Stimulated activated CD8-positive, alpha-beta memory T cell treated with anti-CD3 and anti-CD28 coated beads, Interleukin-15, amount 100 ng/mL, for 4 hours (primary cell): ENCODE results near the gene NVL.
"Not testable (repeated sequence)": the region's sequence is repeated elsewhere in the genome, so short reads cannot be mapped to it uniquely, and the experiment has no call there.

Source experiments
- DNase-seq, 2 donors: peaks; one replicate each; pipeline ENCODE4 v3.0.0-alpha.2; 2020; ENCODE audit warnings: low read depth in 2 of 2

Gene NVL

DNA sequence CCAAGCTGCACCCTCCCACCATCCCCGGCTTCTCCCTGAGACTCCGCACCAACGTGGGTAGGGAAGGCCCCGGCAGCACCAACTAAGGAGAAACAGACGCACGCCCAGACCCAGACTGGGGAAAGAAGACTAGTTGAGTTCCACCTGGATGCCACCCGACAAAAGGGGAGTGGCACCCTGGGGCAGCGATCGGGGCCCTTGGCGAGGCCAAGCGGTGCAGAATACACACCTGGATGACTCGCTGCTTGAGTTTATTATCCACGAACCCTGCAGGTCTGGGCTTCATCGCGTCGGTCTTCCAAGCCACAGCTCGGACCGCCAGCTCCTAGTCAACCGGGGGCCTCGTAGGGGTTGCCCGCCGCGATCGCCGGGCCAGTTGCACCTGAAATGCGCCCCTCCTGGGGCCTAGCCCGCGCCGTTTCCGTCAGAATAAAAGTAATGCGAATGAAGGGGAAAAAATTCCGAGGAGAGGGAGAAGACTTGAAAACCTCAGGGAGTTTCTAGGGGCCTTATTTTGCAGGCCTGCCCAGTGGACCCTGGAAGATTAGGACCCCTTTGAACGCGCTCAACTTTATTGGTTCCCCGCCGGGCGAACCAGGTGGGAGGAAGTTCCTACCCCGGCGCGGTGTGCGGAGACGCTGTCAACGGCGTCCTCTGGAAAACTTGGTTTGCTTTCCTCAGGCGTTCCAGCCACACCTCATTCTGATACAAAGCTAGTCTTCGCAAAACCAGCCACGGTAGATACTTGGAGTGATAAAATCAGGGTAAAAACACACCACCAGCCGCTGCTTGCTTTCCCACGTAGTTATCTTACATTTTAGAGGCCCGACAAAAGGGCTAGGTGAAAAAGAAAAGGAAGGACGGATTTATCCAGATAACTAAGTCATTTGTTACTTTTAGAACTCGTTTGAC is at the start of gene NVL:
Gene NVL (minus strand): TSS at position 331 of the 912 bp plus-strand sequence. CDS start 45 bp downstream, at position 286.
- DNase-seq, result peak; percentile 55 to 61

DNA sequence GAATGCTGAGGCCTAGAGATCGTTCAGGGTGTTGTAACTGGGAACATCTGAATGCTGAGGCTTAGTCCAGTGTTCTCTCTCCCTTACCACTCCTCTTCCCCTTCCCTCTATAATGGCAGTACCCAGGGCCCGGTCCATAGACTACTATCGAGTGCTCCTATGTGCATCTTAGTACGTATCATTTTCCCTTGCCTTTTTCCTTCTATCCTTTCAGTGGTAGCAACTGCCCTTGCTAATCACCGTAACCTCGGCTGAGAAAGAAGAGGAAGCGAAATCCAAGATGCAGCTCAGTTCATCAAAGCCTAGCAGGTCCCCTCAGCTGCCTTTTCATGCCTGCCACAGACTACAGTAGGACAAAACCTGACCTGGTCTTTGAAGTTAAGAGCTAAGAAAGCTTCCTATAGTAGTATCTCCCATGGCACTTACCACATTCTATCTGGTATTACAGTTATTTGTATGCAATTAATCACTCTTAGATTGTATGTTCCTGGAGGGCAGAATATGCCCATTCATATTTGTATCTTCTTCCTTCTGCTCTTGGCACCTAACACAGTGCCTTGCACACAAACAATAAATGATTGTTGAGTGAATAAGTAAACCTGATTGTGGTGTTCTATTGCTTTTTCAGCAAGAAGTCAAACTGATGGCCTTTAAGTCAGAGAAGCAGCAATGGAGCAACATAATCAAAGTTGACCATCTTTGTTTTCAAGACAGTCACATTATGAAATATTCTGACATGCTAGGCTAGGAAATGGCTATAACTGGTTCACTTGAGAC is 49.1 kb upstream of the NVL start:
- no peak for DNase-seq

DNA sequence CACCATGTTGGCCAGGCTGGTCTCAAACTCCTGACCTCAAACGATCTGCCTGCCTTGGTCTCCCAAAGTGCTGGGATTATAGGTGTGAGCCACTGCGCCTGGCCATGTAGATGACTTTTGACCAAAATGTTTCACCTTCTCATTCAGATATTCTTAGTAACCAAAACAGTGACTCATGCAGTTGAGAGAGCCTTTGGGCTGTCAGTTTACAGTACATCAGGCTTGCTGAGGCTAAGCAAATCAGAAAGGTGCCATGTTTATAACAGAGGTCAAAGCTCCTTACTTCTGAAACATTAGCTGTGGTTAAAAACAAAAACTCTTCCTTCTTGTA is 47.7 kb upstream of the NVL start:
- no peak for DNase-seq

DNA sequence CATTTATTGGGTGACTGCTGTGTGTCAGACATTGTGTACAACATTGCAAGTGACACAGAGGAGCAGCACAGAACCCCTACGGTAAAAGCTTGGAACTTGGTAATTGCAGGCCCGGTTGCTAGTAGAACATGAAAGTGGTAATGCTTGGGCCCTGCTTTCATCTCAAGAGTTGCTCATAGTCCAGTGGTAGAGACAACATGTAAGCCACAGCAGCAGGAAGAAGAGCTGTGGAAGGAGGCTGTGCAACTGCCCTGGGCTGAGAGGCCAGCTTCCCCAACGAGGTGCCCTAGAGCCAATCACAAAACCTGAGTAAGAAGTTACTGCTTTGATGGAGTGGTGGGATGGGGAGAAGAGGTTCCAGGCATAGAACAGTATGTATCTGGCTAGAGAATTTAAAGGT is 45.1 kb upstream of the NVL start:
- DNase-seq, result no peak

DNA sequence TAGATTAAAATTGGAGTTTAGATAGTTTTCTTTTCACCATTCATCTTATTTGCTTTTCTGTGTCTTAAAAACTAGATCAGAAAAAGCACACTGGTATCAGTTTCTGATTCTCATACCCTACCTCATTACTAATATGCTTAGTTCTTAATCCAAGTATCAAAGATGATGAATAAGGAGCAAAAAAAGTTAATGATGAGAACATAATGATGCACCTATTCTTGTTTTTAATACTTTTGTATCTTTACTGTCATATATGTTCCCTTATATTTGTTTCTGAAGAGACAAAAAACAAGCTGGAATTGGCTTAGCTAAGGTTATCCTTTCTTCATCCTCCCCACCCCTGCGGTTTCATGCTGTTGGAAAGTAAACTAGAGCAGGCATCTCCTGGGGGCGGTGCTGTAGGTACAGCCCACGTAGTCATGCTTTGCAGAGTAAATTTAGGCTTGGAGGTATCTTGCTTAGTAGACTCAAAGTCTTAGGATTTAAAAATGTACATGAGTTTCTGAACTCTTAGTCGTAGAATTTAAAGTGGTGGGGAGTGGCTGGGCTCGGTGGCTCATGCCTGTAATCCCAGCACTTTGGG is 43.1 kb upstream of the NVL start:
- DNase-seq, result no peak

DNA sequence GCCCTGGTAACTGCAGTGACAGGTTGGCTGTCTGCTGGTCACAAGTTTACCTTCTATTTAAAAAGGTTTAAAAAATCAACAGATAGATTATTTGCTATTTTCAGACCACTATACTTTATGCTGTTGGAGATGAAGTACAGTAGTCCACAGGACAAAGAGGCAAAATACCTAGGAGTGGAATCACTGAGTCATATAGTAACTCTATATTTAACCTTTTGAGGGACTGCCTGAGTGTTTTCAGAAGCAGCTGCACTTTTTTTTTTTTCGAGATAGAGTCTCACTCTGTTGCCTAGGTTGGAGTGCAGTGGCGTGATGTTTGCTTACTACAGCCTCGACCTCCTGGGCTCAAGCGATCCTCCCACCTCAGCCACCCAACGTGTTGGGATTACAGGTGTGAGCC is 38.4 kb upstream of the NVL start:
- DNase-seq, result no peak

DNA sequence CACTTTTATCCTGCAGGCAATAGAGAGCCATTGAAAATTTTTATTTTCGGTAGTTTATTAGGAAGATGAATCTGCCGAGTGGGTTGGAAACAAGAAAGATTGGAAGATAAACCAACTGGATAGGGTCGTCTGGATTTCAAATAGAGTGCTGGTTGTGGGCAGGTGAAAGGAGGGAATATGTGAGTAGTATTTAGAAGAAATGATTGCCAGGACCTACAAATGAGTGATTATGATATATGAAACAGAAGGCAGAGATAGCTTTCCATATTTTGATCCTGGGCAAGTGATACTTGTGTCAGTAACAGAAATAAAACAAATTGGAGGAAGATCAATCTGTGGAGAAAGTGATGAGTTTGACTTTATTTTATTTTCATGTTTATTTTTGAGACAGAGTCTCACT is 29.2 kb upstream of the NVL start:
- no peak for DNase-seq

DNA sequence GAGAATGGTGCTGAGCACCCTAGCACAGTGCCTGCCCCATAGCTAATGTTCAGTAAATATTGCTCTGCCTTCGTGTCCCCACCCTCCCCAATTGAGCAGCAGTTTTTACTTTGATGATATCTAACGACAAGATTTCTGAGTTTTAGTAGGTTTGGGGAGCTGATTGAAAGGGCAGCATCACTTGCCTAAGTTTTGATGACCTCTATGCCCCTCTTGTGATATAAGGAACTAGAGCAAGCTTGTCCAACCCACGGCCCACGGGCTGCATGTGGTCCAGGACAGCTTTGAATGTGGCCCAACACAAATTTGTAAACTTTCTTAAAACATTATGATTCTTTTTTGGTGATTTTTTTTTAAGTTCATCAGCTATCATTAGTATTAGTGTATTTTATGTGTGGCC is 28.3 kb upstream of the NVL start:
- no peak for DNase-seq

DNA sequence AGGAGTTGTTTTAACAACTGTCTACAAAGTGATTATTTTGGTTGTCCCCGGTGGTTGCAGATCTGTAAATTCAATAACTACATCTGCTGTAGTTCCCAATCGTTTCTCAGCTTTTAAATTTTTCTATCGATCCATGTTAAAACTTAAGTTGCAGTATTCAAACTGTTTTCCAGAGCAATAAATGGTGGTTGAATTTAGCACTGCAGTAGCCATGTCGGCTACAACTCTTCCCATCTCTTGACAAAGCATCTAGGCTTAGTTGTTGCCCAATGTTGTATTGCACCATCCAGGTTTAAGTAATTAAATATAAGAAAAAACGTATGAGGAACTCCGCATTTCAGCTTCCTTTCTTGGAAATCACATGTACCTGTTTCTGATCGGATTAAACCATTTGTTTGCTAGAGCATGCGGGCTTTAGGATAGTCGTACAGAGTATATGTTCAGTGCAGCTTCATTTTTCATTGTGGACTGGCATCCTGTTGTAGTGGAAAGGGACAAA is 27.7 kb upstream of the NVL start:
- DNase-seq, result no peak

DNA sequence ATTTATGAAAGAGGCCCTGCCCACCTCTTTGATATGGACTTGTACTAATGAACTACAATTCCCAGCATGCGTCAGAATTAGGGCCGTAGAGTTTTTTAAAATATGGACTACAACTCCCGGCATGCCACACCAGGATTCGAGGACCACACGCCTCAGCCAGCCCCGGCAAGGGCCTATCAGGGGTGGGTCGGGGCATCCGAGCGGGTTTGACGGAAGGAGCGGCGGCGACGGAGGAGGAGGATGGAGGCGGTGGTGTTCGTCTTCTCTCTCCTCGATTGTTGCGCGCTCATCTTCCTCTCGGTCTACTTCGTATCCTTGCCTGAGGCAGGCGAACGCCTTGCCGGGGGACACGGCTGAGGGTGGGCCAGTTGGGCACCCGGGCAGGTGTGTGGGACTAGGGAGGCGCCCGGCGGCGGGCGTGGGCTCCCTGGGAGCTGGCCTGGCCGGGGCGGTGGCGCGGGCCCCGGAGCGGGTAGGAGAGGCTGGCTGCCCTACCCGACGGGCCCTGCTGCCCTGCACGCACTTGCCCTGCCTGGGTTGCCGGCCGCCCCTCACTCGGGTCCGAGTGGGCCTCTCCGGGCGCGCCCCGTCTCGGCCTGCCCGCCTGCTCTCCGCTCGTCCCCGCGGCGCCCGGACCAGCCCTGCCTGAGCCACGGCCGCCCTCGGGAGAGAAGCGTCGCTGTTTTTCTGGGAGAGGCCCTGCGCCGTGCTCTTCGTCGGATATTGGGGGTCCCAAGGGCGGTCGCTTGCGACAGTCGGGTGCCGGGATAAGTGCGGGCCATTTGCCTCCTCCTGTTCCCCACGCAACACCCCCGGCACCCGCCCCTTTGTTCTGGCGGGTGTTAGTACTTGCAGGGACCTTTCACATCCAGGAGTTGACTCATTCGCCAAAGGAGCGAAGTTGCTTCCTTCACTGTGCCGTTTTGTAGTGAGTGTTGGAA is 27.0 kb upstream of the NVL start, which contains the start of gene CNIH4:
Gene CNIH4 (plus strand): TSS at position 195 of the 941 bp plus-strand sequence. CDS start 46 bp downstream, at position 241.
- peak; percentile 77 to 83 for DNase-seq

DNA sequence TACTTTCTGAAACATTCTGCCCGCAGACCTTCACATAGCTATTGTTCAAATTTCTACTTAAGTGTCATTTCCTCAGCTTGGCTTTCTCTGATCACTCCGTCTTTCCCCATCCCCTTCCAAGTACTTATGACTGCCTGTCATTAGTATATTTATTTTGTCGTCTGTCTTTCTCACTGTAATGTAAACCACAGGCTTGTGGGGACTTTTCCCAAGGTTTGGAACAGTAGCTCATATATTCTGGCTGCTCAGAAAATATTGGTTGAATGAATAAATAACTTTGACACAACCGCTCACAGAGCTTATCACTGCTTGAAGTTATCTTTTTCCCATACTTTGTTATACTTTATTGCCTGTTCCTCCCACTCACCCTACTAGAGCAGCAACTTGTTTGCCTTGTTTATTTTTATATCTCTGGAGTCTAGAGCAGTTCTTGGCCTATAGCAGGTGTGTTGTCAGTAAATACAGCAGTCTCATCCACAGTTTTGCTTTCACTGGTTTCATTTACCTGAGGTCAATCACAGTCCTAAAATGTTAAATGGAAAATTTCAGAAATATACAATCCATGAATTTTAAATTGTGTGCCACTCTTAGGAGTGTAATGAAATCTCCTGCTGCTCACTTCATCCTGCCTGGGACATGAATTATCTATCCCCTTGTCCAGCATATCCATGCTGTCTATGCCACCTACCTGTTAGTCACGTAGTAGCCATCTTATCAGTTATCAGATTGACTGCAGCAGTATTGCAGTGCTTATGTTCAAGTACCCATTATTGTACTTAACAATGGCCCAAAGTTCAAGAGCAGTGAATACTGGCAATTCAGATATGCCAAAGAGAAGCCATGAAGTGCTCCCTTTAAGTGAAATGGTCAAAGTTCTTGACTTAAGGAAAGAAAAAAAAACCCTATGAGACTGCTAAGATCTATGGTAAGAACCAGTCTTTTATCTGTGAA is 24.3 kb upstream of the NVL start:
- DNase-seq, result no peak

DNA sequence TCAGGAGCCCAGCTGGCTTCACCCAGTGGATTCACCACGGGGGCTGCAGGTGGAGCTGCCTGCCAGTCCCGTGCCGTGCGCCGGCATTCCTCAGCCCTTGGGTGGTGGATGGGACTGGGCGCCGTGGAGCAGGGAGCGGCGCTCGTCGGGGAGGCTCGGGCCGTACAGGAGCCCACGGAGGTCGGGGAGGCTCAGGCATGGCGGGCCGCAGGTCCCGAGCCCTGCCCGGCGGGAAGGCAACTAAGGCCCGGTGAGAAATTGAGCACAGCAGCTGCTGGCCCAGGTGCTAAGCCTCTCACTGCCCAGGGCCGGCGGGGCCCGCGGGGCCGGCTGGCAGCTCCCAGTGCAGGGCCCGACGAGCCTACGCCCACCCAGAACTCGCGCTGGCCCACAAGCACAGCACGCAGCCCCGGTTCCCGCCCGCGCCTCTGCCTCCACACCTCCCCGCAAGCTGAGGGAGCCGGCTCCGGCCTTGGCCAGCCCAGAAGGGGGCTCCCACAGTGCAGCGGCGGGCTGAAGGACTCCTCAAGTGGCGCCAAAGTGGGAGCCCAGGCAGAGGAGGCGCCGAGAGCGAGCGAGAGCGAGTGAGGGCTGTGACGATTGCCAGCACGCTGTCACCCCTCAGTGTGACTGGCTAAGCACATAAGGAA is 22.6 kb upstream of the NVL start:
- not testable (repeated sequence) for DNase-seq

DNA sequence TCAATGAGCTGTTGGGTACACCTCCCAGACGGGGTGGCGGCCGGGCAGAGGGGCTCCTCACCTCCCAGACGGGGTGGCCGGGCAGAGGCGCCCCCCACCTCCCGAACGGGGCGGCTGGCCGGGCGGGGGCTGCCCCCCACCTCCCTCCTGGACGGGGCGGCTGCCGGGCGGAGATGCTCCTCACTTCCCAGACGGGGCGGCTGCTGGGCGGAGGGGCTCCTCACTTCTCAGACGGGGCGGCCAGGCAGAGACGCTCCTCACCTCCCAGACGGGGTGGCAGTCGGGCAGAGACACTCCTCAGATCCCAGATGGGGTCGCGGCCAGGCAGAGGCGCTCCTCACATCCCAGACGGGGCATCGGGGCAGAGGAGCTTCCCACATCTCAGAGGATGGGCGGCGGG is 19.7 kb upstream of the NVL start:
- DNase-seq, result not testable (repeated sequence)

DNA sequence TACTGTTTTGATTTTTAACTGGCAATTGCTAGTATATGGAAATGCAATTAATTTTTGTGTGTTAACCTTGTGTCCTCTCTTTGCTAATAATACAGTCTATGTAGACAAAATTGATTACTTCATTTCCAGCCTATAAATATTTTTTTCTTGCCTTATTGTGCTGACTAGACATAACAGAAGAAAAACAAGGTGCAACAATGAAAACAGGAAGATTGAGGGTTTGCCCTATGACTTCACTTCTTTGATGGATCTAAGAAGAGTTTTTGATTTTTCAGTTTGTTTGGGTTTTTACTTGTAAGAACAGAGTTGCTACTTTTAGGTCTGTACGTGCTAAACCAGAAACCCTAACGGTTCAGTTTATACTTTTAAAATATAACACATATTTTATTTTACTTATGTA is 18.2 kb upstream of the NVL start:
- DNase-seq, result no peak

DNA sequence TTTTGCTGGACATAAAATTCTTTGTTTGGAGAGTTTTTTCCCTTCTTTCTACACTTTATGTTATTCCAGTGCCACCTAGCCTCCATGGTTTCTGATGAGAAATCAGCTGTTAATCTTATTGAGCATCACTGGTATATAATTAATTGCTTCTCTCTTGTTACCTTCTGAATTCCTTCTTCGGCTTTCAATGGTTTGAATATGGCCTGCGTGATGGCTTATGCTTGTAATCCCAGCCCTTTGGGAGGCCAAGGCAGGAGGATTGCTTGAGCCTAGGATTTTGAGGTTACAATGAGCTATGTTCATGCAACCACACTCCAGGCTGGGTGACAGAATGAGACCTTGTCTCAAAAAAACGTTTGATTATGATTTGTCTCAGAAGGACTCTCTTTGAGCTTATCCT is 13.7 kb upstream of the NVL start:
- no peak for DNase-seq

DNA sequence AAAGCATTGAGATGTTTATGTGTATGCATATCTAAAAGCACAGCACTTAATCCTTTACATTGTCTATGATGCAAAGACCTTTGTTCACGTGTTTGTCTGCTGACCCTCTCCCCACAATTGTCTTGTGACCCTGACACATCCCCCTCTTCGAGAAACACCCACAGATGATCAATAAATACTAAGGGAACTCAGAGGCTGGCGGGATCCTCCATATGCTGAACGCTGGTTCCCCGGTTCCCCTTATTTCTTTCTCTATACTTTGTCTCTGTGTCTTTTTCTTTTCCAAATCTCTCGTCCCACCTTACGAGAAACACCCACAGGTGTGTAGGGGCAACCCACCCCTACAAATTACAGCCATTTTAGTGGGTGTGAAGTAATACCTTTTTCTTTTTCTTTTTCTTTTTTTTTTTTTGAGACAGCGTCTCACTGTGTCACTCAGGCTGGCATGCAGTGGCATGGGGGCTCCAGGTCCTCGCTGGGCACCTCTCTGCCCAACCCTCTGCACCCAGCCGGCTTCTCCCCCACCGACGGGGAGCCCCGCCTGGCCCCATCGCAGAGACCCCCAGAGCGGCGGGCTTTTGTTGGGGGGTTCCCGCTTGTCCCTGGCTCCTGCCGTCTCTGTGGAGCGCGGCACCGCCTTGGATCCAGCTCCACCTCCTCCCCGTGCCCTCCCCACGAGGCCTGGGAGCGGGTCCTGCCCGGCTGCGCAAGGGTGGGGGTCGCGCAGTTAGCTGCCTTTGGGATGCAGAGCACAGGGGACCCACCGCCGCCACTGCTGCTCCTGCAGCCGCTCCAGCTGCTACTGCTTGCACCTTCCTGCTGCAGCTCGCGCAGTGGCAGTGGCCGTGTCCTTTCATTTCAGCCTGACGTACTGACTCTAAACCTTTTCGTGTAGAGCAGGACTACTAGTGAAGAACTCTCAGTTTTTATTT is 10.7 kb upstream of the NVL start:
- not testable (repeated sequence) for DNase-seq

DNA sequence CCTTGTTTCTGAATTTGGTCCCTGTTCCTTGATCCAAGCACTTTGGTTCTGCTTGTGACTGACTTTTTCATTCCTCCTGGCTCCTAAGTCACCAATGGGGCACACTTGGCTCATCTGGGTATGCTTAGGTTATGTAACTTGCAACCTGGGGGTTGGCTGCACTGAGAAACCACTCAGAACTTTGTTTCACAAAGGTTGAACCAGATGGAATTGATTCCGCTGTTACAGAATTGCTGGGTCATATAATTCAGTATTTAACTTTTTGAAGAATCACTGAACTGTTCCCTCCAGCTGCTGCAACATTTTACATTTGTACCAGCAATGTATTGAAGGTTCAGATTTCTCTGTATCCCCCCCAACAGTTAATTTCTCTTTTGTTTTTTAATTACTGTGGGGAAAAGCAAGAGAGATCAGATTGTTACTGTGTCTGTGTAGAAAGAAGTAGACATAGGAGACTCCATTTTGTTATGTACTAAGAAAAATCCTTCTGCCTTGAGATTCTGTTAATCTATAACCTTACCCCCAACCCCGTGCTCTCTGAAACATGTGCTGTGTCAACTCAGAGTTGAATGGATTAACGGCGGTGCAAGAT is 9.6 kb upstream of the NVL start:
- DNase-seq, result no peak
